Forelimb muscle (tissue), 1 donor: ENCODE measurements around the gene STOX1. TPM values are rescaled to one million over a fixed set of nuclear protein-coding genes. Genes with fewer than 3 reads are reported as not detected.
"Not testable (repeated sequence)": the region's sequence is repeated elsewhere in the genome, so short reads cannot be mapped to it uniquely, and the experiment has no call there.

ENCODE experiments used
- DNase-seq: peaks from one replicate; pipeline ENCODE4 v3.0.0-alpha.2; 2013; ENCODE audit warnings: low read depth
- polyA plus RNA-seq: library from polyadenylated mRNA; unstranded; fragments of 120-200 nt; gene quantifications from one replicate; pipeline ENCODE4 v1.2.1, GENCODE V29; 2013; ENCODE audit not compliant: insufficient read length

Gene STOX1
- polyA plus RNA-seq, 1 donor = 2.5 TPM

GRCh38 chr10:68880181-68880580 is 52.9 kb downstream of the STOX1 start:
- no peak for DNase-seq

- DNase-seq = no peak
Measured at GRCh38 chr10:68895041-68895440, 67.7 kb downstream of the STOX1 start.

GRCh38 chr10:68897336-68897741 is 70.0 kb downstream of the STOX1 start:
- peak; percentile 57 for DNase-seq

GRCh38 chr10:68899186-68899745 is 71.9 kb downstream of the STOX1 start:
- DNase-seq = no peak

- DNase-seq = no peak
Measured at GRCh38 chr10:68900427-68901104, 73.2 kb downstream of the STOX1 start.

GRCh38 chr10:68901105-68901927 is 74.0 kb downstream of the STOX1 start, which contains the start of gene DDX50:
TSS of gene DDX50 (plus strand) at chr10:68901315. CDS start at chr10:68901385, 70 bp downstream.
- peak; percentile 99 for DNase-seq

GRCh38 chr10:68902382-68902781 is 75.1 kb downstream of the STOX1 start:
- DNase-seq = no peak

- no peak for DNase-seq
Measured at GRCh38 chr10:68924593-68924992, 97.3 kb downstream of the STOX1 start.

GRCh38 chr10:68925489-68925888 is 98.2 kb downstream of the STOX1 start:
- DNase-seq = no peak

- not testable (repeated sequence) for DNase-seq
Measured at GRCh38 chr10:68929157-68929556, 101.8 kb downstream of the STOX1 start.

GRCh38 chr10:68929888-68930287 is 102.6 kb downstream of the STOX1 start:
- DNase-seq = not testable (repeated sequence)

GRCh38 chr10:68932860-68933259 is 105.5 kb downstream of the STOX1 start:
- DNase-seq = not testable (repeated sequence)

GRCh38 chr10:68934994-68935393 is 107.7 kb downstream of the STOX1 start:
- no peak for DNase-seq

GRCh38 chr10:68938117-68938516 is 110.8 kb downstream of the STOX1 start:
- no peak for DNase-seq

- DNase-seq = no peak
Measured at GRCh38 chr10:68938884-68939283, 111.6 kb downstream of the STOX1 start.

GRCh38 chr10:68940917-68941316 is 113.6 kb downstream of the STOX1 start:
- DNase-seq = not testable (repeated sequence)

Other genes starting within 250 kb of the STOX1 start
- 69.5 TPM for gene CCAR1, start 106.3 kb upstream of the STOX1 start, polyA plus RNA-seq
- 45.8 TPM for gene DDX50, start 73.8 kb downstream of the STOX1 start, polyA plus RNA-seq
- 43.1 TPM for gene DDX21, start 128.6 kb downstream of the STOX1 start, polyA plus RNA-seq
- 23.4 TPM for gene KIFBP, start 161.3 kb downstream of the STOX1 start, polyA plus RNA-seq